ENCODE data around the gene HOXB1.

HOXB1 gene

DNA sequence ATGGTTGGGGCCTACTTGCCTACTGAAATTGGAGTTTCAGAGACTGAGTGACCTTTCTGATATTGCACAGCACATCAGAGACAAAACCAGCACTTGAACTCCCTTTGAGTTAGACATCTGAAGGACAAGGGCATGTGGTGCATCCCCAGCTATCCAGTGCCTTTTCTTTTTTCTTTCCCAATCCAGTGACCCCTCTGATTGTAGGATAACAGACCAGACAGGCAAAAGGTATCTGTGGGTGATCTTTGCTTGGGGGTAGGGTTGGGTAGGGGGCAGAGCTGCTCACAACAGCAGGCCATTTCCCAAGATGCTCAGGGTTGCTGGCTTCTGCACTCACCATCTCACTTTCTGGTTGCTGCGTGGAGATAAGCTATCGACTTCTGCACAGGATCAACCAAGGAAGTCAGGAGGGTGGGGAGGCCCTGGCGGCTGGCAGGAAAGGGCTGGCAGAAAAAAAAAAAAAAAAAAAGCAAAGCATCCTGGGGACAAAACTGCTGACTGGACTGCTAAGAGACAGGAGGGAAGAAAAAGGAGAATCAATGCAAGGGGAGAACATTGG lies 42.2 kb downstream of the HOXB1 start:
- ChIA-PET POLR2A (ENCODE audit: low non-redundant PET) (no interaction called here), CTCF (interaction anchor here (0.6 kb wide), 1 partner anchor 123 kb away, joined by 4 read pairs; no protein-coding TSS in a partner anchor)
- DNase-seq (ENCODE audit: low spot score) = no peak
- TF ChIP-seq, protein P1, sequence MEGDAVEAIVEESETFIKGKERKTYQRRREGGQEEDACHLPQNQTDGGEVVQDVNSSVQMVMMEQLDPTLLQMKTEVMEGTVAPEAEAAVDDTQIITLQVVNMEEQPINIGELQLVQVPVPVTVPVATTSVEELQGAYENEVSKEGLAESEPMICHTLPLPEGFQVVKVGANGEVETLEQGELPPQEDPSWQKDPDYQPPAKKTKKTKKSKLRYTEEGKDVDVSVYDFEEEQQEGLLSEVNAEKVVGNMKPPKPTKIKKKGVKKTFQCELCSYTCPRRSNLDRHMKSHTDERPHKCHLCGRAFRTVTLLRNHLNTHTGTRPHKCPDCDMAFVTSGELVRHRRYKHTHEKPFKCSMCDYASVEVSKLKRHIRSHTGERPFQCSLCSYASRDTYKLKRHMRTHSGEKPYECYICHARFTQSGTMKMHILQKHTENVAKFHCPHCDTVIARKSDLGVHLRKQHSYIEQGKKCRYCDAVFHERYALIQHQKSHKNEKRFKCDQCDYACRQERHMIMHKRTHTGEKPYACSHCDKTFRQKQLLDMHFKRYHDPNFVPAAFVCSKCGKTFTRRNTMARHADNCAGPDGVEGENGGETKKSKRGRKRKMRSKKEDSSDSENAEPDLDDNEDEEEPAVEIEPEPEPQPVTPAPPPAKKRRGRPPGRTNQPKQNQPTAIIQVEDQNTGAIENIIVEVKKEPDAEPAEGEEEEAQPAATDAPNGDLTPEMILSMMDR (conservative IDR thresholded peaks at IDR 0.05; ENCODE audit: low read depth) = no peak
- no peak overlapping the region for H3K27ac ChIP-seq

DNA sequence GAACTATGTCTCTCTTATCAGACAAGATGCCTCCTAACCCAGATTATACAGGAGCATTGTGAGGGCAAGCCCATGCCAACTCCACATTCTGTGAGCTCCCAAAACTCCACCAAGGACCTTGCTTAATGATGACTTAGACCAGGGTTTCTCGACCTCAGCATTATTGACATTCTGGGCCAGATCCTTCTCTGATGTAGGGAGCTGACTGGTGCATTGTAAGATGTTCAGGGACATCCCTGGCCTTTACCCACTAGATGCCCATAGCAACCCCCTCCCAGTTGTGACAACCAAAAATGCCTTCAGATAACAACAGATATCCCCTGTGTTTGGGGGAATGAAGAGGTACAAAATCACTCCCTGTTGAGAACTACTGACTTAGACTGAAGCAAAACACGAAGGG lies 43.6 kb downstream of the HOXB1 start:
- ChIA-PET CTCF (no interaction called here), POLR2A (ENCODE audit: low non-redundant PET) (no interaction called here)
- TF ChIP-seq, protein P1 (conservative IDR thresholded peaks at IDR 0.05; ENCODE audit: low read depth) = no peak
- no peak for DNase-seq (ENCODE audit: low spot score)
- H3K27ac ChIP-seq = no peak overlapping the region

DNA sequence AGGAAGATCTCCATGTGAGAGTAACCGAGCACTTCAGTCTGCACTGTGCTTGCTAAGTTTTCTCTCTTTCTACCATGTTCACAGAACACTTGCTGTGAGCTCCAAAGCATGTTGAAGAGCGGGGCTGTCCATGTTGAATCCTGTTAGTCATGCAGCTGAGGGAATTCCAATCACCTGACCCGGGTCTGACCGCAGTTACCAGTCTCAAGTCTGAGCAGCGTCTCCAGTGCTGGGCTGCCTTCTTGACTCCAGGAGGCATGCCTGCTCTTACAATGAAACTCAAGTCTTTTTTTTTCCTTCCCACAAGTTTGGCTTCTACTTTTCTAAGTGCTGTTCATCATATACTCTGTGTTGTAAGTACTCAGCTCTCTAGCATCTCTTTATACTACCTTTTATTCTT lies 44.3 kb downstream of the HOXB1 start:
- TF ChIP-seq, protein P1 (conservative IDR thresholded peaks at IDR 0.05; ENCODE audit: low read depth) = no peak; the same call in 1 of the 2 replicates
- CTCF ChIA-PET = interaction anchor here (1.0 kb wide), 1 partner anchor 10 kb away, joined by 3 read pairs; no protein-coding TSS in a partner anchor

DNA sequence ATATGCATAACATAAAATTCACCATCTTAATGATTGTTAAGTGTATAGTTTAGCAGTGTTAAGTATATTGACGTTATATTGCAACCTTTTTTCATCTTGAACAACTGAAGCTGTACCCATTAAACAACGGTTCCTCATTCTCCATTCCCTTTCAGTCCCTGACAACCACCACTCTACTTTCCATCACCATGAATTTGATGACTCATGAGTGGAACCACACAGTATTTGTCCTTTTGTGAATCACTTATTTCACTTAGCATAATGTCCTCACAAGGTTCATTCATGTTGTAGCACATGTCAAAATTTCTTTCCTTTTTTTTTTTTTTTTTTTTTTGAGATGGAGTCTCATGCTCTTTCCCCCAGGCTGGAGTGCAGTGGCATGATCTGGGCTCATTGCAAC lies 46.0 kb downstream of the HOXB1 start:
- DNase-seq (ENCODE audit: low spot score) = no peak
- CTCF ChIA-PET = no interaction called here
- POLR2A ChIA-PET (ENCODE audit: low non-redundant PET) = no interaction called here
- peak overlapping the region; percentile 49; the same call in 1 of the 2 replicates for H3K27ac ChIP-seq
- TF ChIP-seq, protein P1 (conservative IDR thresholded peaks at IDR 0.05; ENCODE audit: low read depth) = no peak

More for the DNA sequence above, 44.3 kb downstream of the HOXB1 start:
- POLR2A ChIA-PET (ENCODE audit: low non-redundant PET) = no interaction called here
- H3K27ac ChIP-seq = peak overlapping the region; percentile 42; the same call in 1 of the 2 replicates
- peak; percentile 88 for DNase-seq (ENCODE audit: low spot score)

DNA sequence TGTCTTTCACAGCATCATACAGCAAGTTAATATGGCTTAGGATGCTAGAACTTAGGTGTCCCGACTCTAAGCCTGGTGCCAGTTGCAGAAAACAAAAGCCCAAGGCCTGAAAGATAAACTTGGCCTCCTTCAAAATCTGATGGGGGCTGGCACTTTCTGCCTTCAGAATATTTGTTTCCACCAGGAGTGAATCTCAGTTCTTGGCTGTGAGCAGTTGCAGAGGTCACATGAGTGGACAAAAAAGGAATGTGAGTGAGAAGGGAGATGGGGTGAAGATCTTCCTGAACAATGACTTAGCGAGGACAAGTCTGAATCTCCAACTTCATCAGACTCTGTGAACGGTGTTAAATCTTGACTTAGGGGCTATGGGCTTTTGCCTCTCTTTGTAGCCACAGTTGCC lies 46.6 kb downstream of the HOXB1 start:
- peak overlapping the region; percentile 92; the same call in 1 of the 2 replicates for H3K27ac ChIP-seq
- no peak for DNase-seq (ENCODE audit: low spot score)
- ChIA-PET POLR2A (ENCODE audit: low non-redundant PET) (no interaction called here), CTCF (no interaction called here)
- TF ChIP-seq, protein P1 (conservative IDR thresholded peaks at IDR 0.05; ENCODE audit: low read depth) = no peak

DNA sequence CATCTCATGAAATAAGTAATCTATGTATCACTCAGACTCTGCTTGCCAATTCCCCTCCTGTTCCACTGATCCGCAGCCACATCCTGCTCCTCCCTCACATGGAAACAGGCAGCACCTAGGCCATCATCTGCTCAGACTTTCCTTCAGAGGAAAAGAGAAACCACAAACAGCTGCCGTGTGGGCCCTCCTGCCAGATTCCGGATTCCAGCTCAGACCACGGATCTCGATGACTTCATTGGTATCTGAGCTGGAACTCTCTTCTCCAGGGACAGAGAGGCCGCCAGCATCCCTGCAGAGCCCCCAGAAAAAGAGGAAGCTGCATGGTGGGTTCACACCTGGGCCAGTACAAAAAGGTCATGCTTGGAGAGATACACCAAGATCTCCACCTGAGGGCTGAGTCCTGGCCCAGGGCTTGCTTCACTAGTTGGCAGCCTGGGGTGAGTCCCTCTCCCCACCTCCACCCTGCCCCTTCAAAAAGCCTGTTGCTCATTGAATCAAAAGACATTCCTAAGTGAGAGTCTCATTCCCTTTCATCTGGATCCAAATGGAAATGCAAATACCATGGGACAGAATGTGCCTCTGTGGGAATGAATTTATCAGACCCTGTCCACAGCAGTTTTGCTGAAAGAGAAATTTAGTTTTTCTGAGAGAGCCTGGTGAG lies 47.2 kb downstream of the HOXB1 start:
- CTCF ChIA-PET = interaction anchor here (0.6 to 1.4 kb wide), 4 partner anchors 9 to 786 kb away, joined by 3 to 6 read pairs (median 4); no protein-coding TSS in a partner anchor
- peak; percentile 75 for DNase-seq (ENCODE audit: low spot score)

More for the DNA sequence above, 47.2 kb downstream of the HOXB1 start:
- POLR2A ChIA-PET (ENCODE audit: low non-redundant PET) = no interaction called here
- peak overlapping the region; percentile 92 for H3K27ac ChIP-seq
- TF ChIP-seq, protein P1 (conservative IDR thresholded peaks at IDR 0.05; ENCODE audit: low read depth) = no peak
